ENCODE data around the gene OTUB2. TPM values are rescaled to one million over a fixed set of nuclear protein-coding genes. Genes with fewer than 3 reads are reported as not detected.

OTUB2 gene
- total RNA-seq, 1 donor from 2014 or later: 0.27 TPM

- Histone ChIP-seq H3K27me3 (ENCODE audit: low read depth) (peaks cover 14% of the 10 kb centered on the region), H3K4me3 (no peak overlapping the region), H3K9me3 (replicated peaks) (no peaks in the 10 kb centered on the region), H3K36me3 (no peaks in the 10 kb centered on the region), H3K27ac (replicated peaks) (no peak overlapping the region), H3K4me1 (peaks cover 38% of the 10 kb centered on the region)
- peak; percentile 37 for DNase-seq
- intact Hi-C loops (cut with micrococcal nuclease): no loop called here
- peak; percentile 97 for TF ChIP-seq CTCF (IDR thresholded peaks at IDR 0.05; ENCODE audit: borderline replicate concordance)
These were observed 24.4 kb upstream of the OTUB2 start for GRCh38 chr14:94001501-94002396.

GRCh38 chr14:94003397-94003796, 22.7 kb upstream of the OTUB2 start:
- H3K4me3 ChIP-seq: no peak overlapping the region
- no peak overlapping the region for H3K27ac ChIP-seq (replicated peaks)
- H3K36me3 ChIP-seq: no peaks in the 10 kb centered on the region
- intact Hi-C loops (cut with micrococcal nuclease): no loop called here
- peaks cover 23% of the 10 kb centered on the region for H3K4me1 ChIP-seq
- TF ChIP-seq CTCF (IDR thresholded peaks at IDR 0.05; ENCODE audit: borderline replicate concordance): no peak
- peaks cover 14% of the 10 kb centered on the region for H3K27me3 ChIP-seq (ENCODE audit: low read depth)
- H3K9me3 ChIP-seq (replicated peaks): no peaks in the 10 kb centered on the region
- DNase-seq: no peak

GRCh38 chr14:94004015-94004414, 22.1 kb upstream of the OTUB2 start:
- intact Hi-C loops (cut with micrococcal nuclease): no loop called here
- Histone ChIP-seq H3K4me3 (no peak overlapping the region), H3K27me3 (ENCODE audit: low read depth) (peaks cover 19% of the 10 kb centered on the region), H3K4me1 (peaks cover 17% of the 10 kb centered on the region), H3K36me3 (no peaks in the 10 kb centered on the region), H3K27ac (replicated peaks) (no peak overlapping the region), H3K9me3 (replicated peaks) (no peaks in the 10 kb centered on the region)
- DNase-seq: no peak
- no peak for TF ChIP-seq CTCF (IDR thresholded peaks at IDR 0.05; ENCODE audit: borderline replicate concordance)

- DNase-seq: no peak
- peak; percentile 46 for TF ChIP-seq CTCF (IDR thresholded peaks at IDR 0.05; ENCODE audit: borderline replicate concordance)
- H3K9me3 ChIP-seq (replicated peaks): no peaks in the 10 kb centered on the region
- no peak overlapping the region for H3K4me3 ChIP-seq
- peaks cover 29% of the 10 kb centered on the region for H3K27me3 ChIP-seq (ENCODE audit: low read depth)
- intact Hi-C loops (cut with micrococcal nuclease): no loop called here
- no peaks in the 10 kb centered on the region for H3K36me3 ChIP-seq
- peaks cover 12% of the 10 kb centered on the region for H3K4me1 ChIP-seq
- no peak overlapping the region for H3K27ac ChIP-seq (replicated peaks)
These were observed 20.6 kb upstream of the OTUB2 start for GRCh38 chr14:94005324-94006073.

- no peaks in the 10 kb centered on the region for H3K36me3 ChIP-seq
- no peak overlapping the region for H3K4me3 ChIP-seq
- no peak for TF ChIP-seq CTCF (IDR thresholded peaks at IDR 0.05; ENCODE audit: borderline replicate concordance)
- H3K27ac ChIP-seq (replicated peaks): no peak overlapping the region
- DNase-seq: no peak
- H3K9me3 ChIP-seq (replicated peaks): no peaks in the 10 kb centered on the region
- H3K27me3 ChIP-seq (ENCODE audit: low read depth): peaks cover 23% of the 10 kb centered on the region
- H3K4me1 ChIP-seq: no peaks in the 10 kb centered on the region
- intact Hi-C loops (cut with micrococcal nuclease): no loop called here
These were observed 17.9 kb upstream of the OTUB2 start for GRCh38 chr14:94008234-94008633.
